Erythroblast (primary cell): Measurements from ENCODE around the gene RCAN2.

ENCODE experiments used
- GATA1 ChIP-seq: IDR thresholded peaks from 2 replicates; pipeline ENCODE4 v1.6.1; 2011; ENCODE audit warnings: low read depth, mild to moderate bottlenecking, control low read depth, low read length, moderate library complexity
- POLR2A ChIP-seq: IDR thresholded peaks from 2 replicates; pipeline ENCODE4 v1.6.1; 2011; ENCODE audit warnings: mild to moderate bottlenecking, low read length

GRCh38 chr6:46327779-46328178 lies 163.5 kb downstream of the RCAN2 start:
- TF ChIP-seq POLR2A (no peak), GATA1 (no peak)
